Posterior cingulate gyrus (tissue), 11 donors: Measurements from ENCODE around the gene FADS1.

Experiments
- DNase-seq, 10 donors: peaks; one replicate each; pipeline versions ENCODE4 v3.0.0 to v3.0.0-alpha.2; 2020 to 2021; ENCODE audit warnings: mixed read lengths in 3 of 10
- intact Hi-C: fragments of 100-400 bp; cut with DNase I; formaldehyde crosslinking; loops from one replicate; pipeline ENCODE4 v1.15.1; 2023

The FADS1 gene

GRCh38 chr11:61816736-61817455, at the start of gene FADS1:
Gene FADS1, minus strand, starts transcription at chr11:61817003. Its CDS starts 74 bp downstream, at chr11:61816929.
- intact Hi-C loops: loop anchor here (5.0 kb wide), 1 partner anchor 75 kb away; the partner anchor contains the start of gene FADS3
- DNase-seq: peak; percentile 88 to 99 (median 96)

- peak in 1 of 10 donors; percentile 68 for DNase-seq
- intact Hi-C loops: no loop called here
Measured at GRCh38 chr11:61866231-61866957, 49.6 kb upstream of the FADS1 start.

- DNase-seq: peak in 1 of 10 donors; percentile 72
- intact Hi-C loops: no loop called here
Measured at GRCh38 chr11:61864814-61865775, 48.3 kb upstream of the FADS1 start.

- intact Hi-C loops: no loop called here
- peak in 1 of 10 donors; percentile 81 for DNase-seq
Measured at GRCh38 chr11:61863548-61864081, 46.8 kb upstream of the FADS1 start.

GRCh38 chr11:61862714-61863547, 46.1 kb upstream of the FADS1 start:
- intact Hi-C loops: no loop called here
- DNase-seq: peak in 2 of 10 donors; percentile 71 to 72

GRCh38 chr11:61861634-61862033, 44.8 kb upstream of the FADS1 start:
- no peak for DNase-seq
- intact Hi-C loops: no loop called here

- no peak for DNase-seq
- intact Hi-C loops: no loop called here
Measured at GRCh38 chr11:61860054-61860903, 43.5 kb upstream of the FADS1 start.

GRCh38 chr11:61855939-61856680, 39.3 kb upstream of the FADS1 start:
- intact Hi-C loops: no loop called here
- peak in 1 of 10 donors; percentile 64 for DNase-seq

GRCh38 chr11:61854966-61855714, 38.3 kb upstream of the FADS1 start:
- DNase-seq: peak in 2 of 10 donors; percentile 40 to 83
- intact Hi-C loops: loop anchor here (5.0 kb wide), 1 partner anchor 53 kb away; no protein-coding TSS in a partner anchor

- intact Hi-C loops: loop anchor here (5.0 kb wide), 1 partner anchor 52 kb away; no protein-coding TSS in a partner anchor
- peak in 1 of 10 donors; percentile 24 for DNase-seq
Measured at GRCh38 chr11:61854206-61854895, 37.5 kb upstream of the FADS1 start.

GRCh38 chr11:61853698-61854169, 36.9 kb upstream of the FADS1 start:
- peak in 8 of 10 donors; percentile 36 to 89 (median 61) for DNase-seq
- intact Hi-C loops: loop anchor here (5.0 kb wide), 1 partner anchor 51 kb away; no protein-coding TSS in a partner anchor

- DNase-seq: peak in 1 of 10 donors; percentile 64
- intact Hi-C loops: loop anchor here (5.0 kb wide), 1 partner anchor 50 kb away; no protein-coding TSS in a partner anchor
Measured at GRCh38 chr11:61851900-61852295, 35.1 kb upstream of the FADS1 start.

- DNase-seq: peak in 2 of 10 donors; percentile 39 to 78
- intact Hi-C loops: loop anchor here (5.0 kb wide), 1 partner anchor 49 kb away; no protein-coding TSS in a partner anchor
Measured at GRCh38 chr11:61851113-61851899, 34.5 kb upstream of the FADS1 start.

GRCh38 chr11:61850687-61851086, 33.9 kb upstream of the FADS1 start:
- DNase-seq: no peak
- intact Hi-C loops: loop anchor here (5.0 kb wide), 1 partner anchor 48 kb away; no protein-coding TSS in a partner anchor

GRCh38 chr11:61848631-61849030, 31.8 kb upstream of the FADS1 start:
- intact Hi-C loops: no loop called here
- DNase-seq: peak in 1 of 10 donors; percentile 9
